GM18498 (cell line): ENCODE results near the gene GOLGA3.
"Not testable (repeated sequence)": the region's sequence is repeated elsewhere in the genome, so short reads cannot be mapped to it uniquely, and the experiment has no call there.

Source experiments
- ATAC-seq: cut with Tn5 transposase; IDR thresholded peaks from one replicate; pipeline ENCODE4 v1.9.1; 2021; ENCODE audit warnings: mild to moderate bottlenecking, moderate library complexity; ENCODE audit not compliant: unreplicated experiment

Gene GOLGA3

DNA sequence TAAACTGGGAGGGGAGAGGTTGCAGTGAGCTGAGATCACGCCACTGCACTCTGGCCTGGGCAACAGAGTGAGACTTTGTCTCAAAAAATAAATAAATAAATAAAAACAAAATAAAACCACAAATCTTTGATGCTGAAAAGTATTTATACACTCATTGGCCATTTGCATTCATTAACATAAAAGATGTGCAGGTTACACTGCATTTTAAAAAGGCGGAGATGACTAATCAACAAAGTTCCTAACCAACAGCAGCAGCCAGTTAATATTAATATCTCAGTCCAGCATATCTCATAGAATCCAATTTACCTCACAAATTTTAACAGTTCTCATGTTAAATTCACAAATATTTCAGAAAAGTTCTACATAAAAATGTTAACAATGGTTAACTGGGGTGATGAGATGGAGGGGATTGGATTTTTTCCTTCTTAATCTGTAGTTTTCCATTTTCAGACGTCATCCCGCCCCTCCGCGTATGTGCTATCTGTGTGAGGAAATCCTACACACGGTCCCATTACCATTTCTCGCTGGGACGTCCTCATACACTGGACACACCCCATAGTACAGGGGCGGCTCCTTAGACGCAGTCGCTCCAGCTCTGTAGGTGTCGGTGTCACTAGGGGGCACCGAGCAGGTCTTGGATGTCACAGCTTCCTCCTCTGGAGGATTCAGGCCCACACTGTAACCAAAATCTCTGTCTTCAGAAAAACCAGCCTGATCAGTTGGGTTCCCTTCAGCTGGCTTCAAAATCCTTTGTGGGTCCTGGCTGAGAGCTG is 74.3 kb downstream of the GOLGA3 start:
- no peak for ATAC-seq

- not testable (repeated sequence) for ATAC-seq
Measured at GRCh38 chr12:132753670-132754069, 75.0 kb downstream of the GOLGA3 start.

DNA sequence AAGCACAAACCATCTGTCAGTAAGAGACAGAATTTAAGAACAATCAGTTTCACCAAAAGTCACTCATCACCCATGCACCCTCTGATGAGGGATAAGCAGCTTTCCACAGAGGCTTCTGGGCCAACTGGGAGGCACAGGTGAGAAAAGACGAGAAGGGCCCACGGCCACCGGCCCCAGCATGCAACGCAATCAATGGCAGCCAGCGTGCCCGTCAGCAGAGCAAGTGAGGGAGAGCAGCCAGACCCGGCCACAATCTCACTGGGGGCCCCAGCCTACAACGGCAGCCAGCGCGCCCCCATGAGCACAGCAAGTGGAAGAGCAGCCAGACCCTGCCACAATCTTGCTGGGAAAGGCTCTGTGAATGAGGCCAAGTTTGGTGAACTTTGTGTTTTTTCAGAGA is 80.3 kb downstream of the GOLGA3 start:
- ATAC-seq = no peak

DNA sequence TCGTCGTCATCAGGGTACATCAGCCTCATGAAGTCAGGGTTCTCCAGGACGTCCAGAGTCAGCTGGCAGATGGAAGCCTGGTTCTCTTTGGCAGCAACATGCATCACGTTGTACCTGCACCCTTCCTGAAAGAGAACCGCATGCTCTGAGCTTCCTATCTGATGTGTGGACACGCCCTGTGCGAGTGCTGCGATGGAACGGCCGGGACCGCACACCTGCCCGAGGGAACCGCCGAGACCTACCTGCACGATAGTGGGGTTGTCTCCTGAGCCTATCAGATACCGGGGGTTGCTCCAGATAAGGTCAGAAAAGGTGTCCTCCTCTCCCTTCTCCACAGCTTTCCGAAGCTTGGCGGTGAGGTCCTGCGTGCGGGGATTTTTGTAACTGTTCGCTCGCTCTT is 80.8 kb downstream of the GOLGA3 start:
- no peak for ATAC-seq

DNA sequence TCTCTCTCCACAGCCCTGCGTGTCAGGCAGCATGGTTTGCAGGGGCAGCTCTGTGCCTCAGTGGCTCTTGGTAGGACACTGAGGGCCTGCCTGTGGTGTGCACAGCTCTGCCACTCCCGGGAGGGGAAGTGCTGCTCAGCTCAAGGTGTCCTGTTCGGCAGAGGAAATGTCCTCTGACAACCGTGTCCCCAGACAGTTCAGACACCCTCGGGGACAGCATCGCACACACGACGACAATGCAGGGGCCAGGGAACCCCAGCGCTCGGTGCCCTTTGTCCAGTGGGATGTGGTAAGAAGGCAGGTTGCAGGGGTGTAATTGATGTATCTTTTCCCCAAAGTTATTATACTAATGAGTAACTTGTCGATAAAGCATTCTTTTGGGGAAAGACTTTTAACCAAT is 81.3 kb downstream of the GOLGA3 start:
- ATAC-seq = no peak

DNA sequence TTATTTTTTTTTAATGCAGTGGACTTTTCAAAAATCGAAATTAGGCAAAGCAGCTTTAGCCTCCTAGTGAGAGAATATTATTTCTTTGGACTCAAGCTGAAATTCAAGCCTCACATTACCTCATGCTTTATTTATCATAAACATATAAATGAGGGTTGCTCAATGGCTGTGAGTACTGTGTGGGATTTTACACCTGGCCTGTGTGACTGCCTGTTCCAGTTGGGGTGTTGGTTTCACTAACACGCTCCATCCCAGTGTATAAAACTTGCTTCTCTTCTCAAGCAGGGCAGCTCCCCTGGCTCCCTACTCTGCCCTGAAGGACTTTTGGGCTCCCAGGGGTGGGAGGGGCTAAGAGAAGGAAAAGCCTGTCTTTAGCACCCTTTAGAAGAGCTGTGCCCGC is 82.1 kb downstream of the GOLGA3 start:
- ATAC-seq = no peak

DNA sequence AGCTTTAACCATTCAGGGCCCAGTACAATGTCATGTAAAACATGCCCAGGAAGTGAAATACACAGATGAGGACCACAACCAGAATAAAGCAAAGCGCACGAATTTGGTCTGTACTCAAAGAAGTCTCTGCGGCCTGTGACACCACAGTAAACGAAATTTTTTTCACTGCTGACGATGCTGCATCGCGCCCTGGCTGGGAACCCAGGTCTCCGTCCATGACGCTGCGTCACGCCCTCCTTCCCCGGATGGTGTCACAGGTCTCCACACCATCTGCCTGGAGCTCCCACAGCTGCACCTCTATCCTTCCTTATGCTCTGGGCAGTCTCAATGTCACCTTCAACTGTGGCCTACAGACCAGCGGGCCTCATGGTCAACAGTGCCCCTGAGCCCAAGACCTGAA is 84.8 kb downstream of the GOLGA3 start:
- ATAC-seq = no peak

DNA sequence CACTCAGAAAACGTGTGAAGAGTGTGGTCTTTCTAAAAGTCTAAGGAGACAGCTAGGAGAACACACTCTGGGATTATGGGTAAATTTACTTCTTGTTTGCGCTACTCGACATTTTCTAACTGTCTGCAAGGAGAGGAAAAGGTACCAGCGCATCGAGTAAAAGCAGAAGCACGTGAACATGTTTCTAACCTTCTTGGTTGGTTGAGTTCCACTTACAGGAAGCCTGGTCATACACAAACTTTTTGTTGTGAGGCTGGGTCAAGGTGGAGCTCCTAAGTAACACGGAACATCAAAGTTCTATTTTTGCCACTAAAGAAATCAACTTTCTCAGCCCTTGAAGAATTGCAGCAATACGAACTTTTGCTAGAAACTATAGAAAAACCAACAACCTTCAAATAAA is 87.0 kb downstream of the GOLGA3 start:
- no peak for ATAC-seq

GRCh38 chr12:132740652-132741051 is 88.0 kb downstream of the GOLGA3 start:
- ATAC-seq = no peak

GRCh38 chr12:132740313-132740646 is 88.4 kb downstream of the GOLGA3 start:
- ATAC-seq = no peak

DNA sequence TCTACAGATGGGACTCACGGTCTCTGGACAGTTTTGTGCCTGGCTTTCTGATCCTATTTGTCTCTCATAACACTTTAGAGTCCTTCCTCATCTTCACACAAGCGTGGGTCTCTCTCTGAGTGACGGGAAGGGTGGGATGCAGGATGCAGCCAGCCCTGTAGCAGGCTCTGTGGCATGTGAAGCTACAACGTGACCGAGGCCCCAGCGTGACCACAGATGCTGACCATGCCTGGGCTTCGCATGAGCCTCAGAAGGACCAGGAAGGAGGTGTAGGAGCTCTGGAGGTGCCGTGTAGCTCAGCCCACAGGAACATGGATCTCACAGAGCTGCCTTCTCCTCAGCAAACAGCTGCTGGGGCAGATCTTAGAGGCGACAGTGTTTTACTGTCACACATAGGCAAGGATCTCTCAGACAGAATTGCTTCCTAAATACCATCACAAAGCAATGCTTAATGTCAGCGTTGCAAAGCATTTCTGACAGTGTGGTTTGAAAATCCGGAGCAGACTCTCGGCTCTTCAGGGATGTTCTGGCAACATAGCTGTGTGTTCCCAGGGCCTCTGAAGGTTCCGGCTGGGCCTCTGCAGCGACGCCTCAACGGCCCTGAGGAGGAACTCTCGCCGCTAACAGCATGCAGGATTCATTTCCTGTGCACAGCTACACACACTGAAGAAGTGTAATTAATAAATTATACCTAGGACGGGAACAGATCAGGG is 88.9 kb downstream of the GOLGA3 start:
- no peak for ATAC-seq

- ATAC-seq = no peak
Measured at GRCh38 chr12:132736913-132737312, 91.8 kb downstream of the GOLGA3 start.

- no peak for ATAC-seq
Measured at GRCh38 chr12:132736378-132736777, 92.3 kb downstream of the GOLGA3 start.

DNA sequence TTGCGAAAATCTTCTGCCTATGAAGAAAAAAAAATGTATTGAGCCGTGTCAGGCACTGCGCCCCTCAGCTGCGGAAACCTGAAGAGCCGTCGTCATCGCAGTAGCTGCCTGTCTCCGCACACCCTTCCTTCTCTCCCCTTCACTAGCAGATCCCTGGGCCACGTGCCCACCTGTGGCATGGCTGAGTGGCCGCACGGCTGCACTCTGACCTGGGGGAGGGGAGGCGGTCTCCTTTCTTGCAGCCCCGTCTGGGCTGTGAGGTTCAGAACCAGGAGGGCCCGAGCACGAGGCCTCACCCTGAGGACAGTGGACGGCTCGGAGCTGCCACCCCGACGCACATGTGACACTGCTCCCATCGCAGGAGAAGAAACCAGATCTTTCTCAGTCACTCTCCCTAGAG is 93.2 kb downstream of the GOLGA3 start:
- ATAC-seq = no peak

- ATAC-seq = no peak
Measured at GRCh38 chr12:132734206-132734605, 94.5 kb downstream of the GOLGA3 start.

DNA sequence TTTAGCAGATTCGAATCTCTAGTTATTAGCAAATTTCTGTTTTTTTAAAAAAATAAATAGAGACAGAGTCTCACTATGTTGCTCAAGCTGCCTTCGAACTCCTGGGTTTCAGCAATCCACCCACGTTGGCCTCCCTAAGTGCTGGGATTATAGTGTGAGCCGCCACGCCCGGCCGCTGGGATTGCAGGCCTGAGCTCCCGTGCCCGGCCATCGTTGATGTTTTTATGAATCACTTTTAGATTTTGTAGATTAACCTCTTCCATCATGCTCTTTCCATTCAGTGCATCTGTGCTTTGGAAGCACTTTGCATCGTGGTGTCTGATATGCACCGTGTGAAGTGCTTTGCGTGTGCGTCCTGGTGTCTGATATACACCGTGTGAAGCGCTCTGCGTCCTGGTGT is 97.1 kb downstream of the GOLGA3 start:
- ATAC-seq = no peak

DNA sequence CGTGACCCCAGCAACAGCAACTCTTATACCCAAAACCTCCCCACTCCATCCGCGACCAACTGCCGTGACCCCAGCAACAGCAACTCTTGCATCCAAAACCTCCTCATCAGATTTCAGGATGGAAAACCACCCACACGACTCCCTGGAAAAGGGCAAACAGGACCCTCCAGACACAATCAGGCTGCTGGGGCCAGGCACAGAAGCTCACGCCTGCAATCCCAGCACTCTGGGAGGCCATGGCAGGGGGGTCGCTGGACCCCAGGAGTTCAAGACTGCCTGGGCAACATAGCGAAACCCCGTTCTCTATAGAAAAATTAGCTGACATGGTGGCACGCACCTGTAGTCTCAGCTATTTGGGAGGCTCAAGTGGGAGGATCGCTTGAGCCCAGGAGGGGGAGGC is 98.3 kb downstream of the GOLGA3 start:
- ATAC-seq = no peak

DNA sequence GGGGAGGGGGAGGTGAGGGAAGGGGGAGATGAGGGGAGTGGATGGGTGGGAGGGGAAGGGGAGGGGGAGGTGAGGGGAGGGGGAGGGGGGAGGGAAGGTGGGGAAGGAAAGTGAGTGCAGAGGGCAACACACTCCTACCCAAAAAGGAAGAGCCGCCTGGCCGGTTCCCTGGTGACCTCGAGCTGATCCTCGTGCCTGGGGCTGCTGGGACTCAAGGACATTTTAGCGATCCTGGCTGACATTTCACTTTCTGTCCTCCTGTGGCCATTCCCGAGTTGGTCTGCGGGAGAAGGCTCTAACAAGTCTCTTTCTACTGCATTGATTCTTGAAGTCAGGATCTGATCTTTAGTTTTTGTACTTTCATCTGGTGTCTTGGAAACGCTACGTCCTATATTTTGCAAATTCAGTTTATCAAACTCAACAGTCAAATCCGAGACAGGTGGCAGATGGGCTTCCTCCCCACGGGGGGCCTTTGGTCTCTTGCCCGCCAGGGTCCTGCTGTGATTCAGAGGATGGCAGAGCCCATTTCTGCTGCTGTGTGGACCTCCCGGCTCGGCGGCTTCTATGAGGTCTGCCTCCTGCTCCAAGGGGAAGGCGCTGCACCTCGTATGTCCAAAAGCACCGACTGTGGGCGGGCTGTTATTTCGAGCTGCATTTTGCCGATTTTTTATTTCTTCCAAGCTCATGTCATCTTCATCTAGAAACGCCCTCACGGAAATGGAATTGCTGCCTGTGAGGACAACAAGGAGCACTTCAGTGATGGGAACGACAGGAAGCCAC is 98.9 kb downstream of the GOLGA3 start:
- no peak for ATAC-seq

GRCh38 chr12:132728502-132728901 is 100.2 kb downstream of the GOLGA3 start:
- no peak for ATAC-seq

DNA sequence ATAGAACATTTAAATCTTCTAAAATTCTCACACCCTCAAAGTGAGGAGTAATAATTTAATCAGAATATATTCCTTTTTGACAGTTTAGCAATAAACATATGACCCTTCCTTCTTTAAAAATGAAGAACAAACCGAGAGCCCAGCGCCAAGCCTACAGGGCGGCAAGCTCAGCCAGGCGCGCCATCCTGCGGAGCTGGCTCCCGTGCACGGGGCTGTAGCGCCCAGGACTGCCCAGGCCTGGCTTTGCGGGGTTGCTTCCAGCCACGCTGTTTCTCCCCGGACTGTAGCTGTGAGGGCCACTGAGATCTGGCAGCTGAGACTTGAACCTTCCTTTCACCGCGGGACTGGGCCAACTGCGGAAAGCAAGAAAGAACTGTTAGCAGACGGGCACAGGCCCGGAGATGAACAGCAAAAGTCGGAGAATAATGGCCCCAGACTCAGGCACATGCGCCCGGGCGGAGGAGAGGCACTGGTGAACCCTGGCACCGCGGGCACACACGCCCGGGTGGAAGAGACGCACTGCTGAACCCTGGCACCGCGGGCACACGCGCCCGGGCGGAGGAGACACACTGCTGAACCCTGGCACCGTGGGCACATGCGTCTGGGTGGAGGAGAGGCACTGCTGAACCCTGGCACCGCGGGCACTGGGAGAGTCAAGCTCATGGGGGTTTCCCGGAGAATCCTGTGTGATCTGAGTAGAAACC is 101.4 kb downstream of the GOLGA3 start:
- no peak for ATAC-seq

GRCh38 chr12:132726386-132726785 is 102.3 kb downstream of the GOLGA3 start:
- no peak for ATAC-seq
